IPS-15b (cell line): ENCODE results near the gene NFX1.
A peak's percentile ranks its signal among the peaks of the same experiment; 100 is the strongest.

Source experiments
- H3K27me3 ChIP-seq: one replicate; pipeline ENCODE4 v1.6.1; 2013; ENCODE audit warnings: low read length; ENCODE audit not compliant: control insufficient read depth, insufficient read depth
- H3K36me3 ChIP-seq: one replicate; pipeline ENCODE4 v1.6.1; 2013; ENCODE audit warnings: low read length; ENCODE audit not compliant: control insufficient read depth, insufficient read depth
- H3K4me1 ChIP-seq: one replicate; pipeline ENCODE4 v1.6.1; 2013; ENCODE audit warnings: mild to moderate bottlenecking, low read length; ENCODE audit not compliant: control insufficient read depth, insufficient read depth
- H3K4me3 ChIP-seq: one replicate; pipeline ENCODE4 v1.5.1; 2013; ENCODE audit warnings: low read depth, low read length
- H3K9ac ChIP-seq: one replicate; pipeline ENCODE4 v1.6.1; 2013; ENCODE audit warnings: low read depth, mild to moderate bottlenecking, low read length
- H3K9me3 ChIP-seq: one replicate; pipeline ENCODE4 v1.6.1; 2013; ENCODE audit warnings: mild to moderate bottlenecking, low read length; ENCODE audit not compliant: control insufficient read depth, insufficient read depth

Gene NFX1

DNA sequence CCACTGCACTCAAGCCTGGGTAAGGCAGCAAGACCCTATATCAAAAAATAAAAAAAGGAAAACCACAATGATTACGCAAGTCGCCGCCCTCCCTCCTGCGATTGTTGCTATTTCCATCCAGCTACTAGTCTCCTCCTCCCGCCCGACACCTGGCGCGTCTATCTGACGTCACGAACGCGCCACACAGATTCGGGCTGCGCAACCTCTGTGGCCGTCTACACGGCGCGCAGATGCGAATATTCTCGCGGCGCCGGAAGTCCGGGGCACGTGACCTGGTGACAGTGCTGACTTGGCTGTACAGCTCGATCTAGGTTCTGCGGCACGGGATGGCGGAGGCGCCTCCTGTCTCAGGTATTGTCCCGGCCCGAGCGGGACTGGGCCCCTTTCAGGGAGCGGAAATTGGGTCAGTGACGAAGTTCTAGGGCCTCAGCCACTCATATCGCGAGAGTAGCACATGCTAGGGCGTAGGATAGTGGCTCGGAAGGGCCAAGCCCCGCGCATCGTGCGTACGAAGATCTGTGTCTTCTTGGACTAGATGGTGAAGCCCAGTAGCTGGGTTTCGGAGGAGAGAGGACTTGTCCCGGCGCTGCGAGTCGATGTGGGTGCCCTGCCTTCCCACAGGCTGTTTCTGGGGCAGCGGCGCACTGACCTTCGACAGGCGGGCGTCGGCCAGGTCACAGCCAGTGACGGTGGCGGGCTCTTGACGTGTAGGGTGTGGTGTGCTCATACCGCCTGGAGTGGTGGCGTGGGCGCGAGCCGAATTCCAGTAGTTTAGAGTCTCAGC, at the start of gene NFX1:
Gene NFX1 (plus strand): TSS at position 270 of the 784 bp plus-strand sequence. CDS start 57 bp downstream, at position 327.
- Histone ChIP-seq H3K36me3 (peaks cover 1% of the 10 kb centered on the region), H3K4me3 (peak within 1 kb of the TSS; percentile 100), H3K4me1 (no peaks in the 10 kb centered on the region), H3K27me3 (no peaks in the 10 kb centered on the region), H3K9me3 (no peaks in the 10 kb centered on the region), H3K9ac (peak within 1 kb of the TSS; percentile 98)

DNA sequence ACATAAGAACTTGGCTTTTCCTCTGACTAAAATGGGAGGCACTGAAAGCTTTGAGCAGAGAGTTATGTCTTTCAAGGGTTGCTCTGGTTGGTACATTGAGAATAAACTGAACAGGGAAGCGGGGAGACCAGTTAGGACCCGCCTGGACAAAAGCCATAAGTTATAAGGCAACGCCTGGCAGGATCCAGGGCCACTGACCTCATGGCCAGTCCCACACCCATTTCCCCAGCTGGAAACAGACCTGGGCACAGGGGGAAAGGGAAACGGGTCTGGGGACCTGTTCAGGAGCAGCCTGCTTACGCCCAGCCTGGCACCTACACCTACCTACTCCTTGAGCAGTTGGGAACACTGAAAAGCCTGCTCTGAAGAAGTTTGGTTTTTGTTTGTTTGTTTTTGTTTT, 49.0 kb upstream of the NFX1 start:
- Histone ChIP-seq H3K9me3 (no peaks in the 10 kb centered on the region), H3K4me1 (no peaks in the 10 kb centered on the region), H3K36me3 (no peaks in the 10 kb centered on the region), H3K4me3 (no peak overlapping the region), H3K9ac (no peak overlapping the region), H3K27me3 (no peaks in the 10 kb centered on the region)

DNA sequence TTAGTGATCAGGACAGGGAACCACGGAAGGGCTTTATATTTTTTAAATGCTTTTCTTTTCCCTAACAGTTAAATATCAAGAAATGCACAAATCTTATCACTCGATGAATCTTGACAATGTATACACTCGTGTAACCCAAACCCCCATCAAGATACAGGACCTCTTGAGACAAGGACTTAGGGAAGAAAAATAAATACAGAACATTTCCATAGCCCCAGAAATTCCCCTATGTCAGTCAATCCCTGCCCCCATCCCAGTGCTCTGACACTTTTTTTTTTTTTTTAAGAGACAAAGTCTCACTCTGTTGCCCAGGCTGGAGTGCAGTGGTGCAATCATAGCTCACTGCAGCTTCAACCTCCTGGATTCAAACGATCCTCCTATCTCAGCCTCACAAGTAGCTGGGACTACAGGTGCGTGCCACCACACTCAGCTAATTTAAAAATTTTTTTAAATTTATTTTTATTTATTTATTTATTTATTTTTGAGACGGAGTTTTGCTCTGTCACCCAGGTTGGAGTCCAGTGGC, 47.6 kb upstream of the NFX1 start:
- H3K4me1 ChIP-seq, result no peaks in the 10 kb centered on the region

DNA sequence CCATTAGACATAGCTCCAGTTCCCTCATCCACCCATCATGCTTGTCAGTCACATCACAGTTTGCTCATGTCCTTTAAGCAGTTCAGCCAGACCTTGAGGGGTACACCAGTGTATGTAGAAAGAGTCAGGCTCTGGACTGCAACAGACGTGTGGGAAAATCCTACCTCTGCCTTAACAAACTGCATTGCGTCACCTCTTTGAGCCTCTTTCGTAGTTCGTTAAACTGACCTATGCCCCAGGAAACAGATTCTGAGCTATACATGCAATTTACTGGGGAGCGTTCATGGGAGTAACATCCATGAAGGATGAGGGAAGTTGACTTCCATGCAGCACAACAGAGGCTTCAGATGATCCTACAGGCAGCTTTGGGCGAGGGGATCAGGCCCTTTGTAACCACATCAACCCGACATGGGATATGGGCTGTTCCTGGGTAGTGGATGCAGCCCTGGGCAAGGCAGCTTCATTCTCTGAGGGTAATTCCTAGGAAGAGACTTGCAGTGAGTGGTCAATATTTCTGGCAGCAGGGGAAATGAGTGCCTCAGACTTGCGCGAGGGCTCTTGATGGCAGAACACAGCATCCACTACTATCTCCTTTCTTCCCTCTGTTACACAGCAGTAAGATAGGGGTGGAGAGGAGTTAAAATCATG, 46.1 kb upstream of the NFX1 start:
- Histone ChIP-seq H3K4me3 (no peak overlapping the region), H3K4me1 (no peaks in the 10 kb centered on the region), H3K9ac (no peak overlapping the region), H3K36me3 (peaks cover 5% of the 10 kb centered on the region), H3K9me3 (no peaks in the 10 kb centered on the region), H3K27me3 (no peaks in the 10 kb centered on the region)

More for the DNA sequence above, 47.6 kb upstream of the NFX1 start:
- Histone ChIP-seq H3K4me3 (no peak overlapping the region), H3K36me3 (no peaks in the 10 kb centered on the region), H3K9me3 (no peaks in the 10 kb centered on the region), H3K27me3 (no peaks in the 10 kb centered on the region), H3K9ac (no peak overlapping the region)

DNA sequence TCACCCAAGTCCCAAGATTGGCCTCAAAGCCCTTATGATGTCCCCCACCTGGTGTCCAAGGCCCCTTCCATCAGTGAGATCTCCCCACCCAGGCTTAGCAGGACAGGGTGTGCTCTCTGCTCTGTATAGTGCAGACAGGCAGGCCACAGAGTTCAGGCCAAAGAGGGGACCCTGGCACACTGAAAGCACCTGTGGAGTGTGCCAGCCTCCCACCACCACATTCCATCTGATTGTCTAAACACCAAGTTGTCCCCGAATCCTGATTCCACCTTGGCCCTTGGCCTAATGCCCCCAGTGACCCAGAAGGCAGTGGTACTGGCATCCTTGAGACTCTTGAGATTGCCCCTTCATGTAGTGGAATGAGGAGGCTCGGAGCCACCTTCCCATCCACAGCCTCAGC, 45.0 kb upstream of the NFX1 start:
- Histone ChIP-seq H3K4me3 (no peak overlapping the region), H3K27me3 (no peaks in the 10 kb centered on the region), H3K4me1 (no peaks in the 10 kb centered on the region), H3K9ac (no peak overlapping the region), H3K9me3 (no peaks in the 10 kb centered on the region), H3K36me3 (peaks cover 5% of the 10 kb centered on the region)

DNA sequence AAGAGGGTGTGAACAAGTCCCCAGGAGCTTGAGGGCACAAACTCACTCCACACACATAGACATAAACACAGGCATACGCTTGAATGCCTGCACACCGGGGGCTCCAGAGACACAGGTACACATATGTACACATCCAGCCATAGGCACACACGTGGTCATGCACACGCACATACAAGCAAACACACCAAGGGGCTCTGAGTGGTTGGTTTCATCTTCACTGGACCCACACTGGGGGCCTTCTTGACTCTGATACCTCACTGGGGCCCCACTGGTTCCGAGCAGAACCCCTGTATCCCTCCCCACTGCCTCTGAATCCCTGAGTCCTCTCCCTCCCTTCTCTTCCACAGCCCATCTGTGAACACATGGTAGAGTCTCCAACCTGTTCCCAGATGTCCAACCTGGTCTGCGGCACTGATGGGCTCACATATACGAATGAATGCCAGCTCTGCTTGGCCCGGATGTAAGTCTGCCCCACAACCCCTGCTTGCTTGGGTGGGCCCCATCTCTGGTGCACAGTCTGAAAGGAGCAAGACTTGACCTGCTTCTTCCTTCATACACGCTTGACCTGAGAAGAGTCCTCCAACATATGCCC, 44.0 kb upstream of the NFX1 start:
- Histone ChIP-seq H3K4me3 (no peak overlapping the region), H3K27me3 (no peaks in the 10 kb centered on the region), H3K36me3 (peaks cover 5% of the 10 kb centered on the region), H3K9ac (no peak overlapping the region), H3K4me1 (no peaks in the 10 kb centered on the region), H3K9me3 (no peaks in the 10 kb centered on the region)

DNA sequence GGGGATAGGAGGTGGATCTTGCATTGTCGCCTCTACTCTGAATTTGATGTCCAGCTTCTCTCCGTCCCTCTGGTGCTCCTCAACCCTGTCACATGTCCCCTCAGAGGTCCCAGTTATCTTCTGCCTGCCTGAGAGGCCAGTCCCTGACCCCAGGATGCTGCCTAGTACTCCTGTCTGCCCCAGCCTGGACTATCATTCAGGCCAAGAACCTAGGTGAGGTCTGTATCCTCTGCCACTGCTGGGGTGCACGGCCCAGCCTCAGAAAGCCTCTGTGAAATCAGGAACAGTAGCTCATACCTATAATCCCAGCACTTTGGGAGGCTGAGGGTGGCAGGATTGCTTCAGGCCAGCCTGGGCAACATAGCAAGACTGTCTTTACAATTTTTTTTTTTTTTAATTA, 41.7 kb upstream of the NFX1 start:
- Histone ChIP-seq H3K36me3 (peaks cover 9% of the 10 kb centered on the region), H3K9ac (no peak overlapping the region), H3K4me1 (no peaks in the 10 kb centered on the region), H3K9me3 (no peaks in the 10 kb centered on the region), H3K27me3 (no peaks in the 10 kb centered on the region), H3K4me3 (no peak overlapping the region)

DNA sequence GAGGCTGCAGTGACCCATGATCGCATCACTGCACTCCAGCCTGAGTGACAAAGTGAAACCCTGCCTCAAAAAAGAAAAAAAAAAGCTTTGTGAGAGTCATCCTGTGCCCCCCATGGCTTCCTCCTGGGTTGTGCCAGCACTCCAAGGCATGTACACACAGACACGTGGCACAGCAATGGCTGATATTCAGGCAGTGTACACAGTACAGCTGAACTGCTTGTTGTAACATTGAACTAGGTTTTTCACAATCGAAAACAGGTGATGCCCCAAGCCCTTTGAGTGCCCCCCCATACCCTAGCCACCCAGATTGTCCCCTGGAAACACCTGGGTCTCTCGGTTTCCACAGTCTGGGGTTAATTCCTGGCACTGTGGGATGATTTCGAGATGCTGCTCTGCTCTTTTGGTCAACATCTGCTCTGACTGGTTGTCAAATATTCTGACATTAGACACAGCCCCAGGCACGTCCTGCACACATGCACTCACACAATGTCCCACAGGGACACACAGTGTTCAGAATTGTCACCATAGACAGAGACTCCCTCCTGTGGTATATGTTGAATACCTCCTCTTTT, 41.1 kb upstream of the NFX1 start:
- Histone ChIP-seq H3K4me3 (no peak overlapping the region), H3K36me3 (peaks cover 11% of the 10 kb centered on the region), H3K9ac (no peak overlapping the region), H3K4me1 (no peaks in the 10 kb centered on the region), H3K27me3 (no peaks in the 10 kb centered on the region), H3K9me3 (no peaks in the 10 kb centered on the region)

DNA sequence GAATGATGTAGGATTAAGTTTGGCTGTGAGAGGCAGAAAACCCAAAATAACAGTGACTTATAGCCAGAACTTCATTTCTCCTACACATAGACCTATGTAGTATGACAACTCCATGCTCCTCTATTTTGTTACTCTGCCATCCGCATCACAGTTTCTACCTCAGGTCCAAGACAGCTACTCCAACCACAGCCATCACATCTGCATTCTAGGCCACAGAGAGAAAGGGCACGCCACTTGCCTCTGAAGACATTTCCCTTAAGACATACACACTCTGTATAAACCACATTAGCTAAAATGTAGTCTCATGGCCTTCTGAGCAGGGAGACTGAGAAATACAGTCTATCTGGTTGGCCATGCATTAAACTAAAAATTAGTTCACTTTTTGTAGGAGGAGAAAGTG, 40.3 kb upstream of the NFX1 start:
- Histone ChIP-seq H3K4me3 (no peak overlapping the region), H3K9me3 (no peaks in the 10 kb centered on the region), H3K27me3 (no peaks in the 10 kb centered on the region), H3K4me1 (no peaks in the 10 kb centered on the region), H3K9ac (no peak overlapping the region), H3K36me3 (peaks cover 18% of the 10 kb centered on the region)

DNA sequence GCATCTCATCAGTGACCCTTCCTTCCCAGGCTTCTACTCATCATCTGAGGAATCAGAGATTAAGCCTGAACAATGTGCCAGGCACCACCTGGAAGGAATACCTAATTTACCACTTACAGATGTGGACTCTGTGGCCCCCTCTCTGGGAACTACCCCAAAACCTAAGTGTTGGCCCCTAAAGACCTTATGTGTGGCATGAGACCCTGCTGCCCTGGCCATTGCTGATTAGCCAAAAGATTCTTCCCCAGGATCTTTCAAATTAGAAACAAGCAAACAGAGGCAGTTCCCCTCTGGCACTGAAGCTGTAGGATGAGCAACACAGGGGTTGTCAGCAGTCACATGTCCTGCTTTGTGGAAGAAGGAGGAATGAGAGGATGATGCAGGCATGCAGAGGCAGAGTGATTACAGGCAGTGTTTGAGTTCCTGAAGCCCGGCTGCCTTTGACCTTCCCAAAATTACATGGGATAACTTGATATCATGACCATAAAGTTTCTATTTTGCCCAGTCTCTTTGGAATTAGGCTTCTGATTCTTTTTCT, 39.8 kb upstream of the NFX1 start:
- H3K36me3 ChIP-seq, result peaks cover 23% of the 10 kb centered on the region
- no peaks in the 10 kb centered on the region for H3K9me3 ChIP-seq
- H3K4me1 ChIP-seq, result no peaks in the 10 kb centered on the region
- H3K9ac ChIP-seq, result no peak overlapping the region
- no peak overlapping the region for H3K4me3 ChIP-seq
- H3K27me3 ChIP-seq, result no peaks in the 10 kb centered on the region

DNA sequence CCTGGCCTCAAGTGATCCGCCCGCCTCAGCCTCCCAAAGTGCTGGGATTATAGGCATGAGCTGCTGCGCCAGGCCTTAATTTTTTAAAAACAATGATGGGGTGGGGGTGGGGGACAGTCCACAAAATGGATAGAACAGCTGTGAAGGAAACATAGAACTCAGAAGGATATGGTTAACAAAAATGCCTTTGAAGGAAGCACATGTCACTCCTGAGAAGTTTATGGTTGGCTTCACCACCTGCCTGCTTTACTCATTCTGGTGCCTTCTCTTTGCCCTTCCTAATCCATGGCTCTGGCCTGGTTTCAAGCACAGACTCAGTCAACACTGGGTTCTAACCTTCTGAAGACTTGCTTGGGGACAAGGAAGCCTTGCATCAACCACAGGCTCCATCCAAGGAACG, 36.1 kb upstream of the NFX1 start:
- H3K36me3 ChIP-seq, result peaks cover 37% of the 10 kb centered on the region
- no peaks in the 10 kb centered on the region for H3K9me3 ChIP-seq
- H3K9ac ChIP-seq, result no peak overlapping the region
- H3K4me1 ChIP-seq, result no peaks in the 10 kb centered on the region
- no peak overlapping the region for H3K4me3 ChIP-seq
- H3K27me3 ChIP-seq, result no peaks in the 10 kb centered on the region
